ENCODE measurements around the gene IRX1.

IRX1 gene

DNA sequence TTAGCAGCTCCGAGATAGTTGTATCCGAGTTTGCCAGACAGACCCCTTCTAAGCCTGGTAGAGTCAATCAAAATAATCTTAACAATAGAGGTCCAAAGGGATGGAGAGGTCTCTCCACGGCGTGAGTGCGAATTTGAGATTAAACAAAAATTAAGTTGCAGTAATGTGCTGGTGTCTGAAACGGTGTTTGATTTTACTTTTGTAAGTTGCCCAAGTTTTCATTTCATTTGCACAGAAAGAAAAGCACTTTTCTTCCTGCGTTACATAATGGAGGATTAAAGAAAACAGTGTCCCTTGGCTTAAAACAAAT lies 1.2 kb downstream of the IRX1 start:
- TF ChIP-seq, protein P1, sequence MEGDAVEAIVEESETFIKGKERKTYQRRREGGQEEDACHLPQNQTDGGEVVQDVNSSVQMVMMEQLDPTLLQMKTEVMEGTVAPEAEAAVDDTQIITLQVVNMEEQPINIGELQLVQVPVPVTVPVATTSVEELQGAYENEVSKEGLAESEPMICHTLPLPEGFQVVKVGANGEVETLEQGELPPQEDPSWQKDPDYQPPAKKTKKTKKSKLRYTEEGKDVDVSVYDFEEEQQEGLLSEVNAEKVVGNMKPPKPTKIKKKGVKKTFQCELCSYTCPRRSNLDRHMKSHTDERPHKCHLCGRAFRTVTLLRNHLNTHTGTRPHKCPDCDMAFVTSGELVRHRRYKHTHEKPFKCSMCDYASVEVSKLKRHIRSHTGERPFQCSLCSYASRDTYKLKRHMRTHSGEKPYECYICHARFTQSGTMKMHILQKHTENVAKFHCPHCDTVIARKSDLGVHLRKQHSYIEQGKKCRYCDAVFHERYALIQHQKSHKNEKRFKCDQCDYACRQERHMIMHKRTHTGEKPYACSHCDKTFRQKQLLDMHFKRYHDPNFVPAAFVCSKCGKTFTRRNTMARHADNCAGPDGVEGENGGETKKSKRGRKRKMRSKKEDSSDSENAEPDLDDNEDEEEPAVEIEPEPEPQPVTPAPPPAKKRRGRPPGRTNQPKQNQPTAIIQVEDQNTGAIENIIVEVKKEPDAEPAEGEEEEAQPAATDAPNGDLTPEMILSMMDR (IDR thresholded peaks at IDR 0.05; ENCODE audit: borderline replicate concordance, control extremely low read depth, extremely low read depth, insufficient read depth, missing control alignments), result no peak
- DNase-seq (ENCODE audit: low spot score), result no peak
- in situ Hi-C loops (cut with MboI; ENCODE audit: low sequenced_read_pairs, unreplicated experiment), result no loop called here

DNA sequence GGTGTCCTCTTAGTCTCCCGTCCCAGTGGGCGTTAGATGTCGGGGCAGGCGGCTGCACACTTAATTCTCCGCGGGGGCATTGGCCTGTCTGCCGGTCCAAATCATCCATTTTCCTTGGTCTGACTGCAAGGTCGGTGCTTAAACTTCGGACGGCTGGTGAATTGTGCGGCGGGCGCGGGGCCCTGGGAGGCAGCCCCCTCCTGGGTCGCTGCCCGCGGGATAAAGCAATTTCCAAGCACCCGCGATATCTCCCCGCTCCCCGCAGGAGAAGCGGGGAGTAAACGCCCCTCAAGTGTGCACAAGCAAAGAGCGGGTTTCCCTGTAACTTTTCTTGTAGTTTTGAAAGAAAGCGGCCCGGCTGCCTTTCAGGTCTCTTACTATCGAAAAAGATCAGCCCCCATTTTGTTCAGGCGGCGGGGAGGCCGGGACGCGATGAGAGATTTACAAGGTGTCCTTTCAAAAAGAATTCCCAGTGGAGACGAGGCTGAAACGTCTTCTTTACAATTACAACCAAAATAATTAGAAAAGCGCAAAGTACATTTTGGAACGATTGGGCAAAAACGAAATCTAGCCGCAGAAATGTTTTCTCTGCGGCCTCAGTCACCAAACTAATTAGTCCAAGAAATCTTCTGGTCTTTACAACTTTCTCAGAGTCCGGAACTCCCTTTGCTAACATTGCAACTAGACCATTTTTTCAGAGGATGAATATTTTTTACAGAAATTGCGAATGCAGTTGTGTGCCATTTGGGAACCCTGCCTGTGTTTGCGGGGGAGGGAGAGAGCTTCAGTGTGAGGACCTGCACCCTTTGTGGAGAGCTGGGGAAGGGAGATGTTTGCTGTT lies 1.8 kb downstream of the IRX1 start:
- TF ChIP-seq, protein P1 (IDR thresholded peaks at IDR 0.05; ENCODE audit: borderline replicate concordance, control extremely low read depth, extremely low read depth, insufficient read depth, missing control alignments), result no peak
- DNase-seq (ENCODE audit: low spot score), result no peak
- in situ Hi-C loops (cut with MboI; ENCODE audit: low sequenced_read_pairs, unreplicated experiment), result no loop called here

DNA sequence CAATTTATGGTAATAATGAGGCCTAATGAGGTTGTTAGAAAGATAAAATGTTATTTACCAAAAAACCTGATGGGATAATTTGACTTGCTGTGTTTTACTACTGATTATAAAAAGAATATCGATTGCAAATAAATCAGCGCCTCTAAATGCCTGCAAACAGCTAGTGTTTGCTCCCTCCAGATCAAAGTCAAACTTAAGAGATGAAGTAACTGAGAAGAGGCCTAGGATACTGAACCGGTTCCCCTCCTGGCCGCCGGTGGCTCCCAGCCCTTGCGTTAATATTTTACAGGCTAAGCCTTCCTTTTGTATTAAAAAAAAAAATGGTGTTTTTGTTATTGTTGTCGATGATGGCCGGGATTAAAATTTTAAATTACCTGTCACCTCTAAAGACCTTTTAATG lies 2.6 kb downstream of the IRX1 start:
- DNase-seq (ENCODE audit: low spot score), result no peak
- TF ChIP-seq, protein P1 (IDR thresholded peaks at IDR 0.05; ENCODE audit: borderline replicate concordance, control extremely low read depth, extremely low read depth, insufficient read depth, missing control alignments), result no peak
- in situ Hi-C loops (cut with MboI; ENCODE audit: low sequenced_read_pairs, unreplicated experiment), result no loop called here

DNA sequence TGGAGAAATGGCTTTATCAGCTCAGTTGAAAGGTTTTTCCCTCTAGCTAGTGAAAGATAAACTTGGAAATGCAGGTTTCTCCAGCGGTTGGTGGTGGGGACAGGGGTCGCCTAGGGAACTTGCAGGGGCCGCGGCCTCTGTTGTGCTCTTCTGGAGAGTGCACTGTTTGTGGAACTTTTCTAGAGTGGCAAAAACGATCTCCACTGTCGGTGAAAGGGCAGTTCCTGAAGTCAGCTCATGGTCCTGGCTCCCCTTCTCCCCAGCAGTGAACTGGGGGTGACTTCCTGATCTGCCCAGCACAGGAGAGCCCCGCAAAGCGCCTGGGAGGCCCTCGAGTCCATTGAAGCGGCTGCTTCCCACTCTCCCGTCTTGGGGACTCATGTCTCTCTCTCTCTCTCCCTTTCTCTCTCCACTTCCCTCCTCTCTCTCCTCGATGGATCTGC lies 3.2 kb downstream of the IRX1 start:
- in situ Hi-C loops (cut with MboI; ENCODE audit: low sequenced_read_pairs, unreplicated experiment), result no loop called here
- TF ChIP-seq, protein P1 (IDR thresholded peaks at IDR 0.05; ENCODE audit: borderline replicate concordance, control extremely low read depth, extremely low read depth, insufficient read depth, missing control alignments), result no peak

DNA sequence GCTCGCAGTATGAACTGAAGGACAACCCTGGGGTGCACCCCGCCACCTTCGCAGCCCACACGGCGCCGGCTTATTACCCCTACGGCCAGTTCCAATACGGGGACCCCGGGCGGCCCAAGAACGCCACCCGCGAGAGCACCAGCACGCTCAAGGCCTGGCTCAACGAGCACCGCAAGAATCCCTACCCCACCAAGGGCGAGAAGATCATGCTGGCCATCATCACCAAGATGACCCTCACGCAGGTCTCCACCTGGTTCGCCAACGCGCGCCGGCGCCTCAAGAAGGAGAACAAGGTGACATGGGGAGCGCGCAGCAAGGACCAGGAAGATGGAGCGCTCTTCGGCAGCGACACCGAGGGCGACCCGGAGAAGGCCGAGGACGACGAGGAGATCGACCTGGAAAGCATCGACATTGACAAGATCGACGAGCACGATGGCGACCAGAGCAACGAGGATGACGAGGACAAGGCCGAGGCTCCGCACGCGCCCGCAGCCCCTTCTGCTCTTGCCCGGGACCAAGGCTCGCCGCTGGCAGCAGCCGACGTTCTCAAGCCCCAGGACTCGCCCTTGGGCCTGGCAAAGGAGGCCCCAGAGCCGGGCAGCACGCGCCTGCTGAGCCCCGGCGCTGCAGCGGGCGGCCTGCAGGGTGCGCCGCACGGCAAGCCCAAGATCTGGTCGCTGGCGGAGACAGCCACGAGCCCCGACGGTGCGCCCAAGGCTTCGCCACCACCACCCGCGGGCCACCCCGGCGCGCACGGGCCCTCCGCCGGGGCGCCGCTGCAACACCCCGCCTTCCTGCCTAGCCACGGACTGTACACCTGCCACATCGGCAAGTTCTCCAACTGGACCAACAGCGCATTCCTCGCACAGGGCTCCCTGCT lies 3.8 kb downstream of the IRX1 start:
- in situ Hi-C loops (cut with MboI; ENCODE audit: low sequenced_read_pairs, unreplicated experiment), result no loop called here
- TF ChIP-seq, protein P1 (IDR thresholded peaks at IDR 0.05; ENCODE audit: borderline replicate concordance, control extremely low read depth, extremely low read depth, insufficient read depth, missing control alignments), result no peak
- no peak for DNase-seq (ENCODE audit: low spot score)

More for the DNA sequence above, 3.2 kb downstream of the IRX1 start:
- DNase-seq (ENCODE audit: low spot score), result no peak

DNA sequence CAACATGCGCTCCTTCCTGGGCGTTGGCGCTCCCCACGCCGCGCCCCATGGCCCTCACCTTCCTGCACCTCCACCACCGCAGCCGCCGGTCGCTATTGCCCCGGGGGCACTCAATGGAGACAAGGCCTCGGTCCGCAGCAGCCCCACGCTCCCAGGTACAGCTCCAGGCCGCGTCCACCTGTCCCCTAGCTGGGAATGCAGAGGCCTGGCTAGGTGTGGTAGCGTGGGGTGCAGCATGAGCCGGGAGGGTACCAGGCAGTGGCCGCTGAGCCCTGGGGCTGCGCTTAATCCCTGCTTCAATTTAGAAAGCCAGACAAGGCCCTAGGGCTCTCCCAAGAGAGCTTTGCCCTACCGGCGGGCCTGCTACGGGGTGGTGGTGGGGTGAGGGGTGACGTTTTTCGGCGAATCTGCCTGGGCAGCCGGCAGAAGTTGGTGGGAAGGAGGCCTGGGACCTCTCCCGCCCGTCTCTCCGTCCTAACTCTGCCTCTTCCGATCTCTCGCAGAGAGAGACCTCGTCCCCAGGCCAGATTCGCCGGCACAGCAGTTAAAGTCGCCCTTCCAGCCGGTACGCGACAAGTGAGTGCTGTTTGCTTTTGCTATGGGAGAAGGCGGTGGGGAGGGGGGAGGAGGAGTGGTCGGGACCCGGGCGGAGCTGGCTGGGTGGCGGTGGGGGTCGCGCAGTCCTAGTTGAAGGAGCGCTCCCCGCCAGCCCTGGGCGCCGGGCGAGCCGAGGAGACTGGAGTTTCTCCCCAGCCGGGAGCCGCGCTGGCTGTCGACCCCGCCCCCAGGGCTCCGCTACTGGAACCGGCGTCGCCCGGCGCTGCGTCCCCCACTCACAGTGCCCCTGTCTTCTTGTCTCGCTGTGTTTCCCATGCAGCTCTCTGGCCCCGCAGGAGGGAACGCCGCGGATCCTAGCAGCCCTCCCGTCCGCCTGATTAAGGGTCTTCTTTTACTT lies 4.8 kb downstream of the IRX1 start:
- in situ Hi-C loops (cut with MboI; ENCODE audit: low sequenced_read_pairs, unreplicated experiment), result no loop called here
- no peak for DNase-seq (ENCODE audit: low spot score)
- TF ChIP-seq, protein P1 (IDR thresholded peaks at IDR 0.05; ENCODE audit: borderline replicate concordance, control extremely low read depth, extremely low read depth, insufficient read depth, missing control alignments), result no peak
